ENCODE results near the gene ARHGAP15.

Gene ARHGAP15

DNA sequence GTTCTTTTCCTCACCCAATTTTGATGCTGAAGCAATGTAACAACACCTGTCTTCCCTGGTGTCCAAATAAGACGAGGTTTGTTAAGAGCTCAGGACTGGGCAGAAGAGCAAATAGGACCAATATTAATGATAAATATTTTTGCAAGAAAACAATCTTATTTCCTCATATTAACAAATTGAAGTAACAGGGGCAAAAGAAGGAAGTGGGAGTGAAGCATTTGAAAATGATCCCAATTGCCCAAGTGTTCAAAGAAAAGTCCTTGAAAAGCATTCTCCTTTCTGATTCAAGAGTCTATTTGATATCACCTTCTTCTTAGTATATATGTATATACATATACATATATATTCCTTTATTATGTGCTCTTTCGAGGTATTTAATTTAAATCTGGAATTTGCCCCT, 418.8 kb downstream of the ARHGAP15 start:
- DNase-seq, result no peak

DNA sequence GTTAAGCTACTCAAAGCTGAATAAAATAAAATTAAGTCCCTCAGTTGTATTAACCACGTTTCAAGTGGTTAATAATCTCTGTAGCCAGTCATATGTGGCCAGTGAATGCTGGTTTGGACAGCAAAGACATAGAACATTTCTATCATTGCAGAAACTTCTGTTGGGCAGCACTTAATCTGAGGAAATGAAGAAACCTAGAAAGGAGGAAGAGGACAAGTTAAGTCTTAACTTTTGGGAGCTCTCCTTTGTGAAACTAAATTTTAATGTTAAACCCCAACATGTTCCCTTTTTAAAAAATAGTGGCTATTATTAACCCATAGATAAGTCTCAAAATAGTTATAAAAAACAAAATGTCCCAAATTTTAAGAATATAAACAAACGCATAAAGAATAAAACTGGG, 421.3 kb downstream of the ARHGAP15 start:
- no peak for DNase-seq

DNA sequence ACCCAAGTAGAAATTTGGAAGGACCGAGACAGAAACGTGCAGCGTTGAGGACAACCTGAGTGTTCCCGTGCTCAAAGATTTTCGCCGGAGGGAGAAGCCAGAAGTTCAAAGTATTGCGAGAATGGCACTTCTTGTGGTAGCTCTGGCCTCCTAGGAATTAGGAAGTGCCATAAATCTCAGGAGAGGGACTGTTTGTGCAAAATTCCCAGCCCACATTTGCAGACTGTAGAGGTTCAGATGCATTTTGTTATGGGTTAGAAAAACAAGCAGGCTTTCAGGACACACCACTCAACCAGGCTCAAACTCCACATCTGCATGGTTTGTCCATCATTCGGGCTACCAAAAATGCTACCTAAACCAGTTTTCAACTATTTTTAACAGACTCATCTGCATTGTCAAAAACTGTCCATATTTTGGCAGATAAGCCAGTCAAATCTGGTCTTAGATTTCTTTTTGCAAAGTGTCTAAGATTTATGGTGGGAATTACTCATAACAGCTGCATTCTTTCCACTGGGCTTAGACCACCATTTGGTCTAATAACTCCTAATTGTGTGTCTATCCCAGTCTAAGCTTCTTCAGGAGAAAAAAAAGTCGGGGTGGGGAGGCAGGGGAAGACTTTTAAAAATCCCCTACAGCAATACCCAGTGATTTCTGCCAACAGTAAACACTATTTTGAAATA, 422.9 kb downstream of the ARHGAP15 start:
- DNase-seq, result no peak

DNA sequence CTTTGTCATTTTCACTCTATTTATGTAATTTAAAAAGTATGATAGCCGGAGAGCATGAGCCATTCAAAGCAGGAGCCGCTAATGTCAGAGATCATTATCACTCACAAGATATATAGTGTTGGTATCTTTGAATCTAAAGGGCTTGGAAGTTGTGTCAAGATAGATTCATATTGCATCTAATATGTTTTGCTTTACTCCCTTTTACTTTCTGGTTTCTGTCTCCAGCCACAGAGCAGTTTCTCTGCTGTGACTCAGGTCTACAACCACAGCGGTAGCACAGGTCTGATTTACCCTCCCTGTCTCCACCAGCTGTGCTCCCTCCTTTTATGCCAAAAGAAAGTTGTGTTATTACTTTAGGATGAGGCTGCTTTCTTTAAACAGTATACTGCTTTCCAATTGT, 424.0 kb downstream of the ARHGAP15 start:
- DNase-seq, result no peak

DNA sequence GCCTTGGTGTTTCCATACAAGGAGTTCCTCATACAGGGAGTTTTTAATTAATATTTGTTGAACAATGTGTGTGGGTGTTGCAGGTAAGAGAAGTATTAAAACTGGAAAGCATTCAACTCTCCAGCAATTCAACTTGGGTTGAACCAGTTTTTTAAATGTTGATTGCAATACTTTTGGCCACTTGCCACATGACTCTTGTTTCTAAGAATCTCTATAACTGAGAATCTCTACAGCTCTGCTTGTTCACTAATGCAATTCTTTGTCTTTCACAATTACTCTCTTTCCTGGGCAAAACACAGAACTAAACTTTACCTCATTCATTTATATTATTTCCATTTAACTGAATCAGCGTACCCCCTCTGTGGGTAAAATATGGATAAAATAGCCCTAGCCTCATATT, 429.4 kb downstream of the ARHGAP15 start:
- DNase-seq, result no peak

DNA sequence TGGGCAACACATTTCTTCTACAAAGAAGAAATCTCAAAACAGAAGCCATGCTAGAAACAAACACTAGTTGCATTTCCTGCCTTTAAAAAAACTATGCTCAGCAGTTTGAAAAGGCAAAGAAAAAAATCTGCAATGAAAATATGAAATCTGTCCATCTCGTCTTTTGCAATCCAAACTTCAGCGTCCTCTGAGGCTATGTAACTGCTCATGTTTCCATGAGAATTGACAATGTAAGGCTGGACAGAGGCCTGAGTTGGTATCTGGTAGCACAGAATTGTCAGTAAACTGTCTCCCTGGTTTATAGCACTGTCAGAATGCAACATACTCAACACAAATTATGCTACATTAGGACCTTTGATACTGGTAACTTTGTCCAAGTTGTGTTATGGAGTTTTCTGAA, 429.9 kb downstream of the ARHGAP15 start:
- DNase-seq, result no peak

DNA sequence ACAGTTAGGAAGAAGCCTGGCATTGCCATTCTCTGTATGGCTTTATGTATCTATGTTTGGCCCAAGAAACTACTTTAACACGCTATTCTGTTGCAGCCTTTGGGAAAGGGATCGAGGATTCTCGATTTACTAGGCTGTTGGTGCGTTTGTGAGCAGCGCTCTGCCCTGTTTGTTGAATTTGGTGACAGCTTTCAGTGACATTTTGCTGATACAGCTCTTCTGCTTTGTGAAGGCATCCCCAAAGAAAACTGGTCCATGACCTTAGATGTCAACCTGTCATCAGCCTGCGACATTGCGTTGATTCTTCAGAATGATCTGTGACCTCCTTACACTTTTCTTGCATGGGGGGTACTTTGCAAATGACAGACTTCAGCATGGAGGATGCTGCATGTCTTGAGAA, 431.5 kb downstream of the ARHGAP15 start:
- DNase-seq, result no peak

DNA sequence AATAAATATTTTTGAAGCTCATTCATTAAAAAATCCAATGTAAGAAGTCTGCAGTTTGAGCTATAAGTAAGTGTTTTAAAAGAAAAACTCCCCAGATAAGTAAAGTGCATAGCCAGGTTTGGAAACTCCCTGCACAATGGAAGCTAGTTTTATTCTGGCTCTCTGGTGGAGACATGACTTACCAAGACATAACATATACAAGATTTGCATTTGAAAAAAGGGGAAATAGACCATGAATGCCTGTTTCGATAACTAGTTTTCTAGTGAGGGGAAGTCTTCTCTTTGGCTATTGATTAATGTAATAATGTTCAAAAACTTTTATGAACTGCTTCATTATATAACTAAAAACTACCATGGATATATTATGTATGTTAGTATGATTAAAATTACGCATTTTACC, 435.2 kb downstream of the ARHGAP15 start:
- DNase-seq, result no peak

DNA sequence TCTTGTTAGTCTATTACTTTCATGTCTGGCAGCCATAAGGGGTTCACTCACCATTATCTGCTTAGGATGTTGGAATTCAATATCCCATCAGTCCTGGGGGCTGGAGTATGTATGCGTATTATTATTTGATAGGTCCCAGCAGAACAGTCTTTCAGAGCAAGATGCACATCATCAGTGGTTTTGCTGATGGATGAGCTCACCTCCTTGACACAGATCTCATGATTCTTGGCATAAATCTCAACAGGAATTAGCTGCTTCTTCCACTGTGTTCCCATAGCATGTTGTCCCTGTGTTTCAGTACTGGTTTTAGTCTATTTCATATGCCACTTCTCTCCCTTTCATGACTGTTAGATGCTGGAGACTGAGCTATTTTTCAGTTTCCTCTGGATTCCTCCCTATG, 442.5 kb downstream of the ARHGAP15 start:
- no peak for DNase-seq

DNA sequence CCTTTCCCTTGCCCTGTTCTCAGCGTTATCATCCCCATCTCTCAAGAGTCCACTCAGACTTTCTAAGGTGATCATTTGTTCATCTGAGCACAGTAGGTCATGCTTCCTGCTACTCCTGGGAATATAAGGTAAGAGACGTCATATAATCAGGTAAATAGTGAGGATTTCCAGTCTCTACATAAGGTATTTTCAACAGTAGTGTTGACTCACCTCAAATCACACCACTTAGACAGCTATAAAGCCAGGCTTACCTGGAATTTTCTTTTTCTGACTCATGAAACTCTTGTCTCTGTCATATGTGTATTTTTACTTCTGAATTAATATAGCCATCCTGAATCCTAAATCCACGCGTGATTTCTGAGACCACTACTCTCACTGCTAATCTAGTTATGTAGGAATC, 443.2 kb downstream of the ARHGAP15 start:
- DNase-seq, result no peak

DNA sequence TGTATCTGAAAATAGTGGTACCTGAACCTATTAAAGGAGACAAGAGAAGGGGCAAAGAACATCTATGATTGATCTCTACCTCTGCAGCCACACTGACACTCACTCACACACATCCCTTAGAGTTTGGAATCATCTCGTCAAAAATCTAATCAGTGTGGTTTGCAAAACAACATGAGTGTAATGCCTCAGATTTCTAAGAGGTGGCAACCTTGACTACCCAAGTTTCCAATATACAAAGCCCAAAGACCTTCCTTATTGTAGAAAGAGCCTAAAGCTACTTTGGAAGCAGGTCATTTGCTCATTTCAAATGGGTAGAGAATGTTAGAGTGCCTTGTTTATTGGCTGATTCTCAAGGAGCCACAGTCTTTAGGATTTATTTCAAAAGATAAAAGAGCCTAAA, 444.9 kb downstream of the ARHGAP15 start:
- DNase-seq, result no peak

DNA sequence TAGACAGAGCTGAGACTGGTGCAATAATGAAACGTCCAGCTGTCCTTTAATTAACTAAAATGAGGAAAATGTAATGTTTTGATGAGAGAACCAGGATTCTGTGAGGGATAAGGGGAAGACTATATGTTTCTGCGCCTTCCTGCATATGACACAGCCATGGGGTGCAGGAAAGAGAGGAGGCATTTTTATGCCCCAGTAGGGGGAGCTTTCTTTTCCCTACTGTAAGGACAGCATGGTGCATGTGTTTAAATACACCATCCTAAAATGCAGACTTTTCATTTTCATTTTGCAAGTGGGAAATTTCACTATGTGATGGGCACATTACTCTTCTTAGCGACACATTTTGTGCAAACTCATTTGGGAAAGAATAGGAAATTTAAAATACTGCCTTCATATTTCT, 446.1 kb downstream of the ARHGAP15 start:
- DNase-seq, result no peak

DNA sequence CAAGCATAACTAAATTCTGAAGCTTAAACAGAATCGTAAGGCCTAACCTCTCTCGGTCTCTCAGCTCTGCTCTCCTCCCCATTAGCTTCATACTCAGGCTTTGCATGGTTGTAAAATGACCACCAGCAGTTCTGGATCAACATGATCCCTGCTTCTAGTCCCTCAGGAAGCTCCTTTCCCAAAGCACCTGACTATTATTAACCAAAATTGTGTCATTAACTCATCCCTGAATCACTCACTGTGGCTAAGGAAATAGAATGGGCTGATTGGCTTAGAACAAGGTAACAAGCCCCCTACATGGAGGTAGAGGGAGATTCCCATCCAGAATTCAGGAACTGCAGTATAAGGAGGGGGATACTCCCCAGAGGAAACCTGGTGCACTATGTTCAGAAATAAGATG, 448.3 kb downstream of the ARHGAP15 start:
- no peak for DNase-seq

DNA sequence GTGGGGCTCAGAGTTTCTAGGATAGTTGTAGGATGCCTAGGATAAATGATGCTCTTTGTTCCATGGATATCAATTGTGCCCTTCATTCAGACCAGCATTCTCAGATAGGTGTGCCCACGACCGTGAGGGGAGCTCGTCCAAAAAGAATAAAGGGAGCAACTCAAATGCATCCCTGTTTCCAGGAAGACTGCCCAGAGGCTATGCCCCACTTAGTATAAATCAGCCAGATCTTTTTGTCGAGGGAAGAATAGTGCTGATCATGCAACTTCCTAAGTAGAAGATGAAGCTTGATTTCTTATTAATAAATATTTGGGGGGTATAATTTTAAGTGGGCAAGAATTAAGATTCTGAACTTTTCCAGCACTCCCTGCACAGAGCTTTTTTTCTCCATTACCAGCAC, 450.2 kb downstream of the ARHGAP15 start:
- DNase-seq, result no peak

DNA sequence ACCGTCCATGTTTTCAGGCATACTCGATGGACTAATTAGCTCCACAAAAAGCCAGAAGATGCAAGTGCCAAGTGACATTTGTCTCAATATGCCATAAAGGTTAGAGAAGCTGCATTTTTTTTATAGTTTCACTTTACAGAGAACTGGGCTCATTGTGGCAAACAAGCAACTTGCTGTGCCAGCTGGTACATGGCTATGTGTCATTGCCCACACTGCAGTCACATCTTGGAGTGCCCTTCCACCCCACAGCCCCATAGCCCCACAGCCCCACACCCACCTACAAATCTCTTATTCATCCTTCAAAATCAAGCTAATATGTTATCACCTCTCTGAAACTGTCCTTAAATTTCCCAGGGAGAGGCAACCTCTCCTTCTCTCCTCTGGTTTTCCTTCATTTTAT, 451.9 kb downstream of the ARHGAP15 start:
- DNase-seq, result no peak

DNA sequence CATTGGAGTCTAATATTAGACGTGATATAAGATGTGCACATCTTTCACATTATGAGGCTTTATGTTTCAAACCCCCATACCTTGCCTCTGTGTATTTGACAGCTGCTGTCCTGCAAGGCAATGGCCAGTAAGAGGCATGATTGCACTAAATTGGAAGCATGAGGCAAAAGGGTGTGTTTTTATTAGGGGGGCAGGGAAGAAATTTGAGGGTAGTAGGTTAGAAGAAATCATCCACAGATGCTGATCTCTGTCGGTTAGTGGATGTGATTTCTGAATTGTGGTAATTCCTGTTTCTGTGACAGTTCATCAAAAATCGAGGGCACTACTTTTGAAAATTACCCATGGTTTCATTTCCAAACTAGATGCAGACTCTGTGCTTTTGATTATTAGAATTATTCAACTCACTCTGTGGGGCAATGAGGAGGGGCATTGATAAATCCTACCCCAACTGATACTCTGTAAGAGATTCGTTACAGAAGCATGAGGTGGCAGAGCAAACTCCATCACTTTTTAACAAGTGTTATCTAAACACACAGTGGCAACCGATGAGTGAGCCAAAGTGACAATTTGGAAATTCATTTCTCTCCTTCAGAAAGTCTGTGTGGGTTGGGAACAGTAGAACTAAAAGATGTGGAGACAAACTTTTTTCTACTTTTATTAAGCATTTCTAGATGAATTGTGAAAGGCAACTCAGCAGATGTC, 453.0 kb downstream of the ARHGAP15 start:
- no peak for DNase-seq

DNA sequence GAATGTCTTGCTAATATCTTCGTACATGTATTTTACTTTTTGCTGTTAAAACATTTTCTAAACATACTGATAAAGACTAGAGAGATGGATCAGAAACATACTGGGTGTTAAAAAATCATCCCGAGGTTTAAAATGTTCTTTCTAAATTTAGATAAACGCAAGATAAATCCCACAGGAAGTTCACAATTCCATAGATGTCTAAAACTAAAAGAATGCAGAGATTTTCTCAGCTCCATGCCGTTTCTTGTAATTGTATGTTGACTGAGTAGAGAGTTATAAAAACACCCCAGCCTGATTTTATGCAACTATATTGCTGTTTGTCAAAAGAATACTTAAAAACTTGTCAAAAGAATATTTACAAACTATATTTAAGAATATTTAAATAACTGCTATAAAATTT, 455.7 kb downstream of the ARHGAP15 start:
- DNase-seq, result no peak

DNA sequence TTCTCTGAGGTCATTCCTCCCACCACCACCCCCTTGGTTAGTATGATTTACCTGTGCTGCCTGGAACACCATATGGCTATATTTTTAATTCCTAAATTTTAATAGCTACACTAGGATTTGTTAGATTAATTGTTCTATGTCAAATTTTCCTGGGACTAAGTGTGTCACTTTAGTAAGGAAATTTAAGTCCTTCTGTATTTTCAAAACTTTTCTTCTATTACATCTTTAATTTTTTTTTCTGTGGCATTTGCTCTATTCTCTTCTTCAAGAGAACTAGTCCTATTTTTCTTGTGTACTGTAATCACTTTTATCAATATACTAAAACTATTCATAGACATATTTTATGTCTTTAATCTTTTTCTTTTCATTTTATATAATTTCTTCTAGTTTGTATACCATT, 456.9 kb downstream of the ARHGAP15 start:
- DNase-seq, result no peak

DNA sequence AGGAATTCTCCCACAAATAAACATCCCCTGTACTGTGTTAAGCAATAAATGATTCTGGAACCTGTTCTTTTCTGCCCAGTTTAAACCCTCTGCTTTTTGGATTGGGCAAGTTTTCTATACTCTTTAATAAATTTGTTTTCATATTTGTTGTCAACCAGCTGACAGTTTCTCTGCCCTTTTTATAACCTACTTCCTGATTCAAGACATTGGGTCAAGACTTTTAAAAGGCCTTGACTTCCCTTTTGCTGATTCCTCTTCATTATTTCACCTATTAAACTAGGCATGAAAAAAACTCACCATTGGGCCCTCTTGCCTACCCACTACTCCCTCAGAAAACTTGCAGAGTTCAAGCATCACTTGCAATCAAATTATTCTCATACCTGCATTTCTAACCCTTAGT, 459.5 kb downstream of the ARHGAP15 start:
- DNase-seq, result no peak

DNA sequence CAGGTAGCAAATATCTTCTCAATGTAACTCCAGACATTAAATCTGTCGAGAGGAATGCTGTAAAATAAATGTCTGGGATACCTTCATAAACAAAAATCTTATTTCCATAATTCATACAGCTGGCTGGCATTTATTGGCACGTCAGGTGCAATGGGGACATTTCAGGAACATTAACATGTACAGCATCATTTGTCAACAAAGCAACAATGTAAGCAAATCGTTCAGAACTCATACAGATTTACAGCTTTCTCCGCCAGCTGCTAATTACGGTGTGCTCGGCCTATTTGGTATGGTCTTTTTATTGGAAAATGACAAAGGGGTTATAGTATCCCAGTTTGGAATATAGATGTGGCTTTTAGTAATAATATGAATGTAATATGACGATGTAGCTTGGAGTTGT, 464.9 kb downstream of the ARHGAP15 start:
- DNase-seq, result no peak

DNA sequence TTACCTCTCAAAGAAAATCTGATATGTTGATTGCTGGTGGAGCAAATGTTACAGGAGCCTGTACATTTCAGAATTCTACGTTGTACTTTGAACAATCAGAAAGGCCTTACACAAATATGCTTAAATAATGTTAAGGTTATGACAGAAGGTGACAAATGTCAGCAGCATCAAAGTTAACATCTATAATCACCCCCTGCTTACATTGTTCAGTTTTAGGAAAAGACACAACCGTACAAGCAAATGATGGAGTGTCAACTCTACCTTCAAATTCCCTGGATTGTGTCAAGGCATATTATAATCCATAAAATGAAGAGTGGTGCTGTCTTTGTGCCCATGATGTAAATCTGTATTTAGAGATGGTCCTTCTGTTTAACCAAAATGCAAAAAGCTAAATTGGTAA, 465.5 kb downstream of the ARHGAP15 start:
- DNase-seq, result no peak

DNA sequence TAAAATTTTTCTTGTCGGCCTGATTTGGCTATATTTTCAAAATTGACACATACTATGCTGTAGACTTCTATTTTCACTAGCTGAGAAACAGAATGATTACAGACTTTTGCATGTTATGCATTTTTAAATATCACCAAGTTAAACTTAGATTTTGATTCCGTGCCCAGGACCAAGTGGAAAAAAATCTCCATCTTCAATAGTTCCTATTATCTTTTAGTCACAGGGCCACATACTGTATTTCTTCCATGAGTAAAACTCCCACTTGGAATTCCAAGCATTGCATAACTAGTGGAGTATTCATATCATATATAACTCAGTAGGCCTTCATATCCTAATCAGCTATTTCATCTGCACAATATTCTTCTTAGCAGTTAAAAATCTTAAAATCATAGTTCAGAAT, 470.9 kb downstream of the ARHGAP15 start:
- no peak for DNase-seq

DNA sequence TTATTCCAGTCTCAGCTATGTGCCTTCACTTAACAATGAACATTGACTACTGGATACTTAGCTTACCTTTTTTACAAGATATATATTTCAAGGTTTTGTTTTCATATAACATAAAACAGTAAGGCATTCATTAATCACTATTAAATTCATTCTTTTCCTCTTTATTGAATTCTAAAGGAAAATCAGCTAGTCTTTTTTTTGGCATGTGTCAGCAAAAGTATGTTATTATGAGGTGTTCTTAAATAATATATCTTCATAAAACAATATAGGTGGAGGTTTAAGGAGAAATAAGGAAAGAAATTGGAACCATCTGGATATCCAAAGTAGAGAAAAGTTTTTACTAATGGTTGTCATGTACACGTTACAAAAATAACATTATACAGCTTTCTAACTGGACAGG, 472.6 kb downstream of the ARHGAP15 start:
- DNase-seq, result no peak

DNA sequence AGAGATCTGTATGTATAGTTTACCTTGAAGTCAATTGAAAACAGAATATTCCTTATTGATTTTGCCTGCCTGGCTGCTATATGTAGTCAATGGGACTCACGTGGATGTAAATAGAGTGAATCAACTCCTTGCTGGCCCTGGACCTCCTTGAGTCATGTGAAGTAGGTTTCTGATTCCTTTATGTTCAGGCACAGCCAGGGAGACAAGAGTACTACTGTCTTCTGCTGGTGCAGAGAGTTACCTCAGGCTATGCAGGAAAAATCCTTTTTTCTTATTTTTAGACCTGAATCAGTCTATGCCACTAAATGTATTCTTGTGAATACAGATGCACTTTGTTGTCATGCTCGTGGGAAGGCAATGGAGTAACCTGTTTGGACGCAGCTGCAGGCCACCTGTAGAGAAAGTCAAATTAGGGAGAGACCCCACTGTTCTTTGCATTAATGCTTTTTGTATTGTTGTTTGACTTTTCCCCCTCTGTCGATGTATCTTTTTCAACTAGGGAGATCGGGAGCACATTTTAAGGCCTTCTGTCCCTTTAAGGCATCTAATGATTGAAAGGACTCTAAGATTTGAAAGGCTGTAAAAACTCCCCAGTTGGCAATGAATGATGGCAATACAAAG, 473.9 kb downstream of the ARHGAP15 start:
- DNase-seq, result no peak

Data from NCI-H2081 treated with DMSO at 0.1 percent for 48 hours (cell line).